LNCaP clone FGC (cell line): ENCODE data around the gene CRACR2A.

Experiments used
- DNase-seq: peaks from one replicate; pipeline ENCODE4 v3.0.0-alpha.2; 2011; ENCODE audit warnings: low read depth
- H3K4me3 ChIP-seq: 2 replicates; pipeline ENCODE4 v1.5.1; 2011; ENCODE audit warnings: mild to moderate bottlenecking, low read depth, low read length, control low read depth
- CTCF ChIP-seq: IDR thresholded peaks from 2 replicates; pipeline ENCODE4 v1.5.1; 2012; ENCODE audit warnings: mild to moderate bottlenecking; ENCODE audit not compliant: control insufficient read depth, insufficient read depth; ENCODE audit errors: extremely low read depth

Gene CRACR2A

DNA sequence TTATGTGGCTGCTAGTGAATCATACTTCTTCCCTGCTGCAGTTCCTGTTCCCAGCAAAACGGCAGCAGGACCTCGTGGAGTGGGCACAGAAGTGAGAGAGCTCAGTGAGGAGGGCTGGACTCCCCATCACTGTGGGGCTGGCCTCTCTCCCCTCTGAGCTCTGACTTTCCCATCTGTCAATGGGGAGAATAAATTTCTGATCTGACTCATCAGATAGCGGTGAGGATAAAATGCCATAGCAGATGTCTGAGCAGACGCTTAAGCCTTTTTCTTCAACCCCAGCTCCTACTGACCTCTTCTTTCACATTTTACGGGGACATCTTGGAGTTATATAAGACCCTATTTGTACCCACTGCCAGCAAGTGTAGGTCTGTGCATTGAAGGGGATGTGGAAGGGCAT, 116.6 kb downstream of the CRACR2A start:
- DNase-seq = no peak
- TF ChIP-seq CTCF = no peak

GRCh38 chr12:3634348-3634747, 118.6 kb downstream of the CRACR2A start:
- no peak for DNase-seq
- H3K4me3 ChIP-seq = no peak overlapping the region
- TF ChIP-seq CTCF = no peak

More for the DNA sequence above, 116.6 kb downstream of the CRACR2A start:
- no peak overlapping the region for H3K4me3 ChIP-seq

DNA sequence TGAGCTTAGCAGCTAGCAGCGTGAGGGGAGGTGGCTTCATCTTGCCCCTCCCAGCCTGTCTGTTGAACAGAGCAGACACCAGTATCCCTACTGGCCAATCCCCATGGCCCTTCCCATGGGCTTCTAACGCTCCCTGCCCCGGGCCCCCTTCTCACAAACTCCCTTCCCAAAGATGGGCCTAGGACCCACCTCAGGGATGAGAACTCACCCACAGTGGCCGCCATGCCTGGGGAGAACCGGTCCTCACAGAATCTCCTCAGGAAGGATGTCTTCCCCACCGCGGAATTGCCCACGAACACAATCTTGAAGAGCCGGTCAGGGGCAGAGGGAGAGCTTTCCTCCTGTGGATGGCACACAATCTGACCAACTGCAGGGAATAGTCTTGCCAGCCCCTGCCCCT, 119.5 kb downstream of the CRACR2A start:
- DNase-seq = no peak
- TF ChIP-seq CTCF = no peak
- no peak overlapping the region for H3K4me3 ChIP-seq

DNA sequence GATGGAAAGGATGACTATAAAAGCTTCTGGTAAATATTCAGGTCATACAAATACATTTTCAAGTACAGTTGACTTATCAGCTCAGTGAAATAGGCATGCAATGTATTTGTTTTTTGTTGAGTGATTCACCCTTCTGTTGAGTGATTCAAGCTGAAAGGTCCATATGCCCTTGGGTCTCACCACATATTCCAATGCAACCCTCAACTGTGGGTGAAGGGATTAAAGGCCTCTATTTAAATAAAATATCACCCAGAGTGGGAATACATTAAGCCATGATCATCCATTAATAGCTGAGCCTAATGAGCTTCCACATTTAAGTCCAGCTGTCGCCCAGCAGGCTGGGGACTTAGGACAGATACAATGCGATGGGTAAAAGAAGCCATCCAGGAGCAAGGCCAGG, 120.2 kb downstream of the CRACR2A start:
- DNase-seq = no peak
- TF ChIP-seq CTCF = no peak
- H3K4me3 ChIP-seq = no peak overlapping the region

GRCh38 chr12:3632256-3632655, 120.7 kb downstream of the CRACR2A start:
- TF ChIP-seq CTCF = no peak

GRCh38 chr12:3631759-3632158, 121.2 kb downstream of the CRACR2A start:
- DNase-seq = no peak
- no peak for TF ChIP-seq CTCF
- H3K4me3 ChIP-seq = no peak overlapping the region

More at GRCh38 chr12:3632256-3632655, 120.7 kb downstream of the CRACR2A start:
- H3K4me3 ChIP-seq = no peak overlapping the region
- no peak for DNase-seq

DNA sequence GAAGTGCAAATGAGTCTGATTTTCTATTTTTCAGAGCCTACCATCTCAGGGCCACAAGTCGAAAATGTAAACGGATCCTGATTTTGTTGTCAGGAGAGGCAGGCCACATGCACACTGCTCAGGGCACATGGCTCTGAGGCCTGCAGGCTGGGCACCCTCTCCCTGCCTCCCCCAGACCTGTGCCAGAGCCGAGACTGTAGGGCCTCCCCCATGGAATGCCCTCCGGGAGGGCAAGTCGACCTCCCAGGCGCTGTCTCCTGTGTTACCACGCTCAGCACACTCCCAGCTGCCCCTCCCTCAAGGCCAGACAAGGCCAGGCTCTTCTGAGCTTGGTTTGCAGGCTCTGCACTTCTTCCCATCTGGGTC, 121.7 kb downstream of the CRACR2A start:
- no peak for DNase-seq
- H3K4me3 ChIP-seq = no peak overlapping the region
- TF ChIP-seq CTCF = no peak
